SHP77 (cell line): ENCODE results near the gene TNFRSF25.

ENCODE experiments used
- DNase-seq, 2 experiments: peaks; one replicate each; lab custom pipeline; 2025; lab: John Stamatoyannopoulos, UW

The TNFRSF25 gene, protein sequence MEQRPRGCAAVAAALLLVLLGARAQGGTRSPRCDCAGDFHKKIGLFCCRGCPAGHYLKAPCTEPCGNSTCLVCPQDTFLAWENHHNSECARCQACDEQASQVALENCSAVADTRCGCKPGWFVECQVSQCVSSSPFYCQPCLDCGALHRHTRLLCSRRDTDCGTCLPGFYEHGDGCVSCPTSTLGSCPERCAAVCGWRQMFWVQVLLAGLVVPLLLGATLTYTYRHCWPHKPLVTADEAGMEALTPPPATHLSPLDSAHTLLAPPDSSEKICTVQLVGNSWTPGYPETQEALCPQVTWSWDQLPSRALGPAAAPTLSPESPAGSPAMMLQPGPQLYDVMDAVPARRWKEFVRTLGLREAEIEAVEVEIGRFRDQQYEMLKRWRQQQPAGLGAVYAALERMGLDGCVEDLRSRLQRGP

DNA sequence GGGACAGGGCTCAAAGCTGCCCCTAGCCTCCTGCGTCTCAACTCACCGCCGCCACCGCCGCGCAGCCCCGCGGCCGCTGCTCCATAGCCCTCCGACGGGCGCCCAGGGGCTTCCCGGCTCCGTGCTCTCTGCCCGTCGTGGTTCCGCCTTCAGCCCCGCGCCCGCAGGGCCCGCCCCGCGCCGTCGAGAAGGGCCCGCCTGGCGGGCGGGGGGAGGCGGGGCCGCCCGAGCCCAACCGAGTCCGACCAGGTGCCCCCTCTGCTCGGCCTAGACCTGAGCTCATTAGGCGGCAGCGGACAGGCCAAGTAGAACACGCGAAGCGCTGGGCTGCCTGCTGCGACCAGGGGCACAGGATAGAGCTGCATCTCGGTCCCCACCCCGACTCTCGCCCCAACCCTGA lies at the start of gene TNFRSF25:
TSS of gene TNFRSF25 (minus strand) at position 151 of the 400 bp plus-strand sequence. CDS start at position 85, 66 bp downstream.
- DNase-seq: no peak

DNA sequence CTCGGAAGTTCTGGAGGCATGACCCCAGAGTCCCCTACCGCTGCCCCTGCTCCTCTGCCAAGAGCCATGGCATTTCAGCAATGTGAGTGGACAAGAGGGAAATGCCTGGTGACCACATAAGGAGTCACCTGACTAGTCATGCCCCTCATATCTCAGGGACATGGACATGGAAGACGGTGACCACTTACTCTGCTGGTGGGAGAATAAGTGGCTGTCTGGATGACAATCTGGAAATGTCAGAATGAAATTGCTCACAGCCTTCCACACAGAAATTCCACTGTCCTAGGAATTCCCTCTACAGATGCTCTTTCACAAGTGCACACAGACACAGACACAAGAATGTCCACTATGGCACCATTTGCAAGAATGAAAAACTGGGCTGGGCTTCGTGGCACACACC lies 49.8 kb upstream of the TNFRSF25 start:
- no peak for DNase-seq

DNA sequence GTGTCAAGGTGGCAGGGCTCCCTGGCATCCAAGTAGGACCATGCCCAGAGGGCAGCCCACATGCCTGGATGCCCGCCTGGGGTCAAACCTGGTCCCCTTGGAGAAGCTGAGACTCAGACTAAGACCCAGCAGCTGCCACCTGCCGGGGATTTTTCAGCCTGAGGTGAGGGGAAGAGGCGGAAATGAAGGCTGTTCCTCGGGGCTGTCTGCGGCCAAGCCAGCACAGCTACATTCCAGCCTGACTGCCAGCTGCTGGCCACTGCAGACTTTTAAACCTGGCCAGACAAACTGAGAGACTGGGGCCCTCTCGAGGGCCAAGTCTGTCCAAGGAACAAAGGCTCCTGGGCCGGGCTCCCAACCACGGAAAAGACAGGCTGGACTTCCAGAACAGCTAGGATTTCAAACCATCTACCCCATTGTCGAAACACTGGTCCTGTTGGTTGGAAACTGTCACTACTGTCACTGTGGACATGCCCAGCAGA lies 47.4 kb upstream of the TNFRSF25 start:
- peak in 1 of 2 experiments; percentile 38 for DNase-seq

DNA sequence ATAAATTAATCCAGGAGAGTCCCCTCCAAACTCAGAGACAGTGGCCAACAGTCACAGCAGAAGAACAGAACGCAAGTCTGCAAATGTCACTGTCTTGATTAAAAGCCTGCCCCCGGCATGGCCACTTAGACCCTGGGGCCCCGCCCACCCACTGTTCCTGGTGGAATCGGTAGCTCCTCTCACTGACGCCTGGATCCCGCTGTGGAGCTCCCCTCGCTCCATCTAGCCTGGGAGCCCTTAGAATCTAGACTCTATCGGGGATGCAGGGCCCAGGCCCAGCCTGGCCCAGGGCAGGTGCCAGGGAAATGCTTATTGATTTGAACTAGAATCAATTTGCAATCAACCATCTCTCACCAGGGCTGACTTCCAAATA lies 46.9 kb upstream of the TNFRSF25 start:
- DNase-seq: no peak

DNA sequence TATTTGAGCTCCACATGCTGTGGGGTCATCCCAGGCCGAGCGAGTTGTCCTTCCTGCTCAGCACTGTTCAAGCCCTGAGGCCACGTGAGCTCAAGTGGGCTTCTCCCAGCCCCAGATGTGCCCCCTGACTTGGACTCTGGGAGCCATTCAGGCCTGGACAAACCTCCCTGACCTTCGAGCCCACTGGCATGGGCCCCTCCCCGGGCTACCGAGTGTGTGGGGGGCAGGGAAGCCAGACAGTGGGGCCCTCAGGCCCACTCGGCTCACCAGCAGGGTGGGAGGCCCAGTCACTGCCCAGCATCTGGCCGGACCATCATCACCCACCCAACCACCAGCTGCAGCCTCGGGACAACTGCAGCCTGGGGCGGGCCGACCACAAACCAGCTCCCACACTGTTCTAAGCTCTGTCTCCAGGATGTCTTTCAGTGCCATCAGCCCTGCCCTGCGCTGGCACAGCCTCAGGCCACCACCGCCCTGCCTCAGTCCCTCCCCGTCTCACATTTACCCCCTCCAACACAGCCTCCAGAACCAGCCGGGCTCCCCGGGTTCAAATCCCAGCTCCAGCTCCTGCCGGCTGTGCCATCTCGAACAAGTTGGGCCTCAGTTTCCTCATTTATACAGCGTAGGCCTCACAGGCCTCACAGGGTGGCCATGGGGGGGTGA lies 46.4 kb upstream of the TNFRSF25 start:
- no peak for DNase-seq

DNA sequence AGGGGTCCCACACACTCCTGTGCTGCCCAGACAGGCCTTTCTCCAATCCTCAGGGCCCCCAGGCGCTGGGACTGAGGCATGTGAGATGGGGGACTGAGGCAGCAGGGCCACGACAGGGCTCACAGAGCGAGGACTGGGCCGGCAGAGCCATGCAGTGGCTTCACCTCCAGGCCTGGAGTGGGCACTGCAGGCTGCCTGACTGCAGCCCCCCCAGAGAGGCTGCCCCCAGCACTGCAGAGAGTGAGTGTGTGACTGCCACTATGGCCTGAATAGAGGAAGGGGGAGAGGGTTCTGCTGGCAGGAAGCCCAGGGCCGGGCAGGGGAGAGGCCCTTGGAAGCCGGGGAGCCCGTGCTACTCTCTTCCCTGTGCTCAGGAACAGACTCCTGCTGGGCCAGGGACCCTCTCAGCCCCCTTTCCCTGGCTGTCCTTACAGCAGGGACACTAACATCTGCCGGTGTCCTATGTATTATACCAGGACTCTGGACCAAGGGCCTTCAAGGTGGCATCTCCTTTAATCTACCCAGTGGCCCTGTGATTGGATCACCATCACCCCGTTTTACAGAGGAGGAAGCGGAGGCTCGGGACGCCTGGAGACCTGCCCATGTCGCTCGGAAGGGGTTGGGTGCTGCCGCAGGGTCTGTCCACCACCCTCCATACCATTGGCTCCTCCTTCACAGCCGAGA lies 45.7 kb upstream of the TNFRSF25 start:
- DNase-seq: no peak

DNA sequence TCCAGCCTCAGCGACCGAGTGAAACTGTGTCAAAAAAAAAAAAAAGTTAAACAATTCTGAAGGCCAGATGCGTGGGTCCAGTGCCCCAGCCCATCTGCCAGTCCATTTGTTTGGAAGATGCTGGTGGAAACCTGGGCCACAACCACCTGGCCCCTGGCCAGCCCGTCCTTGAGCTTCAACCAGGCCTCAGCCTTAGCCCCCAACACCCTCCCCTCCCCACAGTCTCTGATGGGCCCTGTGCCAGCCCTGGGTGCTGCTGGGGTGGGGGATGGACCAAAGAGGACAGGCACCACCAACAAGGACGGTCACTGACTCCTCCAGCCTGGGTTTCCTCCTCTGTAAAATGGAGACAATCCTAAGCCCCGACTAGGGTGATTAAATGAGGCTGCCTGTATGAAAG lies 45.1 kb upstream of the TNFRSF25 start:
- no peak for DNase-seq

DNA sequence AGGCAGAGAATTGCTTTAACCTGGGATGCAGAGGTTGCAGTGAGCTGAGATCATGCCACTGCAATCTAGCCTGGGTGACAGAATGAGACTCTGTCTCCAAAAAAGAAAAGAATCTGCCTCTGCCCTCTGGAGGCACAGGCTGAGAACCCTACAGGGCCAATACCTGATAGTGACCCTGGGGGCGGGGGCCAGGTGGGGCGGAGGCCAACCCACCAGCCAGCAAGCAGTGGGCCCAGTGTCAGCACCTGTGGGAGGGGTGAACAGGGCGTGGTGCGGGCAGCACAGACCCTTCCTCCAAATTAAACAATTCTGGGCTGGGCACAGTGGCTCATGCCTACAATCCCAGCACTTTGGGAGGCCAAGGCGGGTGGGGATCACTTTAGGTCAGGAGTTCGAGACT lies 44.5 kb upstream of the TNFRSF25 start:
- DNase-seq: no peak

DNA sequence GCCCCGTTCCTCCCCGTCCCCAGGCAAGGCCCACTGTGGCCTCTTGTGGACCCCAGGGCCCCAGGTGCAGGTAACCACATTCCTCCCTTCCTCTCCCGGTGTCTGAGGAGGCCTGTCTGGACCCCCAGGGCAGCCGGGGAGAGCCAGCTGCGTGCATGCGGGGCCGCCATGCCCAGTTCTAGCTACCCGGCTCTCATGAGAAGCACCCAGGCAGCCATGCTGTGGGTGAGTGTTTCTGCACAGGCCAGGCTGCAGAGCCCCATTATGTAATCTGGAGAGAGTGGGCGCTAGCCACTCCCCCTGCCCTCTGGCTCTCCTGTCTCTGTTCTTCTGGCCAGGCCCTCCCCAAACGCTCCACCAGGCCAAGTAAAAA lies 43.9 kb upstream of the TNFRSF25 start:
- no peak for DNase-seq

DNA sequence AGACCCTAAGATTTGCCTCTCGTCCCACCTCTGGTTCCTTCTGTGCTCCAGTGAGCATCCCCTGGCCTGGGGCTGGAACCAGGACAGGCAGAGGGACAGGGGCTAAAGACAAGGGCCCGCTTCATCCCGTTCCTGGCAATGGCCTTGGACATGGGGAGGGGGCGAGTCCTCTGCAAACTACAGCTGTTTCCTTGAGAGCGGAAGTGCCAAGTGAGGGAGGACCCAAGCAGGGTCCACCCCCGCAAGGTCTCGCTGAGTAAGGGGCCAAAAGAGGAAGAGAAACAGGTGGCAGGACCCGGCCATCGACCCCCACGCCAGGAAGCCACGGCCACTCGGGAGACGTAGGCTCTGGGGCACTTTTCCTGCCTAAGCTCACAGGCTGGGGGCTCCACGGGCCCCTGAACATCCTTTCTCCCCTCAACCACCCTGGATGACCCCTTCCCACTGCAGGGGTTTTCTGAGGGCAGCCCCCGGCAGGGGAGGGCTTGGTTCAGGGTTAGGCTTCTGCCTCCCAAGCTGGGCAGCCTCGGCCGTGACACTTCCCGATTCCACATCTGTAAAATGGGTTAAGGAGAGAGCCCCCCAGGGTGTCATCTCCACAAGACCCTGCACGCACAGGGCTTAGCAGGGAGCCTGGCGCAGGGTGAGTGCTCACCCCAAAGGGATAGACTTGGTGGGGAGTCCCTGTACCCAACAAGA lies 43.4 kb upstream of the TNFRSF25 start:
- no peak for DNase-seq

DNA sequence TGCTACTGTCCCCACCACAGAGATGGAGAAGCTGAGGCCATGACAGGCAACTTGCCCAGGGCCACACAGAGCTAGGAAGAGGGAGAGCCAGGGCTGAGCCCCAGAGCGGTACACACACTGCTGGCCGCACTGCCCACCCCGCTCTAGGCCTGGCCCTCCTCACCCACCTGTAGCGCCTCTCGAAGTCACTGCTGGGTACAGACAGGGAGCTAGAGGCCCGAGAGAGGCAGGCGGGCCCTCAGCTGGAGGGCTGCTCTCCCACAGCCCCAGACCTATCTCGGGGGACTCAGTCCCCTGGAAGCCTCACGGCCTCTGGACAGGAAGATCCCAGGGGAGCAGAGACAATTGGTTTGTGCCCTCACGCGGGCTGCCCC lies 42.8 kb upstream of the TNFRSF25 start:
- no peak for DNase-seq

DNA sequence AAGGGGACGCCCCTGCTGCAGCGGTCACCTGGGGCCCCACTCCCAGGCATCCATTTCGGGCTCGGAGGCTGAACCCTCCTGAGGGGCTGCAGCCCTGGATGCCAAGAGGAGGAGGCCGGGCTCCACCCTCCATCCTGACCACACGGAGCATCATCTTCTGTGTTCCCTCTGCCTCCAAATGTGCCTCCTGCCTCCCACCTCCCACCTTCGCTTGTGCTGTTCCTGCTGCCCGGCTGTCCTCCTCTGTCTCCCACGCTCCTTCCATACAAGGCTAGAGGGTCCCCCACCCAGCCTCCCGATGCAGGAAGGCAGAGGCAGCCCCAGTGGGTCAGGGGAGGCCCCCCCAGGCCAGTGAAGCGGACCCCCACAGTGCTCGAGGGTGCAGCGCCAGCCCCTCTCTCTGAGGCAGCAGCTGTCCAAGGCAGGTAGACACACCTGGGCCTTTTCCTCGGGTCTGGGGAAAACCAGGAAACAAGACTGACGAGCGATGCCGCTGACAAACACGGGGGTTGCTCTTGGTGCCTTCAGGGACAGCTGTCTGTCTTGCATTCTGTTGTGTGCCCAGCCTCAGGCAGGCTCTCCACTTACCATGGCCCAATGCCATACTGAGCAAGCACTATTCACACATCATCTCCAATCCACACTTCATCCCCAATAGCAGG lies 42.3 kb upstream of the TNFRSF25 start:
- peak; percentile 28 to 31 for DNase-seq

DNA sequence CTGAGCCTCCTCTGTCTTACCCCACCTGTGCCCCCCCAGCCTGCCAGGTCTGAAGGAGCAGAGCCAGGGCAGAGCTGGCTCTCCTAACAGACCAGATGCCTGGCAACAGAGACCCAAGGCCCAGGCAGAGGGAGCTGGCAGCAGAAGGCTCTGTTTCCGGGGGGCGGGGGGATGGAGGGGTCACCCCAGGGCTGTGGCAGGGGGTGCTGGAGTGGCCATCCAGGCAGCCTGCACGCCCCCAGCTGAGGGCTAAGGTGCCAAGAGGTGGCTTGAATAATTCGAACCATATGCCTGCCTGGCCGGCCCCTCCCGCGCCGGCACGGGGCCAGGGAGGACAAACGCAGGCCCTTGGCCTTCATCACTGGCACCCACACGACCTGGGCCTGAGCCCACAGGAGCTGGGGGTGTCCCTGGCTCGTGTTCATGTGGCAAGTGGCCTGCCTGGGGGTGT lies 41.5 kb upstream of the TNFRSF25 start:
- DNase-seq: no peak

DNA sequence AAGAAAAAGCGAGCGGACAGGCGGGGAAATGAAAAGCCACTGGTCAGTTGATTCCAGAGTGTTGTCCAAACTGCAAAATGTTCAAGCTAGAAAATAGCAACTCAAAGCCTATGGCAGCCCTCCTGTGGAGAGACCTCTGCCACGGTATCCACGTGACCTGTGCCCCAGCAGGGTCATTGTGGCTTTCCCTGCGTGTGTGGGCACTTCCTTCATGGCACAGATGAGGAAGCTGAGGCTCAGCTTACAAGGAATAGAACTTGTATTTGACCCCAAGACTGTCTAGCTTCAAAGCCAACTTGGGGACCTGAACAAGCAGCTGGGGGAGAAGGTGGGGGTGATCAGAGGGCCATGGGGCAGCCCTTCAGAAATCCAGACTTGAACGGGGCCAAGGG lies 41.1 kb upstream of the TNFRSF25 start:
- no peak for DNase-seq

DNA sequence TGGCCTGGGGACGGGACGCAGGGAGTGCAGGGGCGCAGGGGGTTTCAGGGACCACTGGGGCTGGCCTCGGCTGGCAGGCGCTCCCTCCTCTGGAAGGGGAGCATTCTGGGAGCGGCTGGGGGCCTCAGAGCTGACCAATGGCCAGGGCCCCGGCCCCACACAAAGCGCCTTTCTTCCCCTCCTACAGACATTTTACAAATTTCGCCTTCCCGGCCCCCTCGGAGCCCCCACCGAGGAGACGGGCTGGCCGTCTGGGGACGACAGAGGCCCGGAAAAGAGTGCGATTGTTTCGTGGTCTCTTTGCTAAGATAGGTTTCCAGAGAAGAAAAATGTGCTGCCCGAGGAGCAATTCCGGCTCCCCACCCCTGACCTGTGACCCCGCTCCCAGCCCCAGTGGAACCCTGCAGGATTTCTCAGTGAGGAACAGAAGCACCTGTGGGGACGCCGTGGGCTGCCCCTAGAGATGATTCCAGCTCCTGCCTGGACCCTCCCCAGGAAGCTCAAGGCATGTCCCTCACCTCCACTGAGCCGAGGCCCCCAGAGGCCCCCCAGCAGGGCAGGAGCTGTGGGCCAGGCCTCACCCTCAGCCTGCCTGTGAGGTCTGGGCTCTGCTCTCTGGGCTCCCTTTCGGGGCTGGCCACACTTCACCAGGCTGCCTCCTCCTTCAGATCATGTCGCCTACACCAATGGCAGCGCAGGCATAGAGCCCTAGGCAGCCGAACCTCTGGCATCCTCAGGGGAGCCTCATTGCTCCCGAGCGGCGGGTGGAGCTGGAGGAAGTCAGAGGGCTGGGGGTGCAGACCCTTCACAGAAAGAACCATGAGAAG lies 40.5 kb upstream of the TNFRSF25 start:
- DNase-seq: no peak

DNA sequence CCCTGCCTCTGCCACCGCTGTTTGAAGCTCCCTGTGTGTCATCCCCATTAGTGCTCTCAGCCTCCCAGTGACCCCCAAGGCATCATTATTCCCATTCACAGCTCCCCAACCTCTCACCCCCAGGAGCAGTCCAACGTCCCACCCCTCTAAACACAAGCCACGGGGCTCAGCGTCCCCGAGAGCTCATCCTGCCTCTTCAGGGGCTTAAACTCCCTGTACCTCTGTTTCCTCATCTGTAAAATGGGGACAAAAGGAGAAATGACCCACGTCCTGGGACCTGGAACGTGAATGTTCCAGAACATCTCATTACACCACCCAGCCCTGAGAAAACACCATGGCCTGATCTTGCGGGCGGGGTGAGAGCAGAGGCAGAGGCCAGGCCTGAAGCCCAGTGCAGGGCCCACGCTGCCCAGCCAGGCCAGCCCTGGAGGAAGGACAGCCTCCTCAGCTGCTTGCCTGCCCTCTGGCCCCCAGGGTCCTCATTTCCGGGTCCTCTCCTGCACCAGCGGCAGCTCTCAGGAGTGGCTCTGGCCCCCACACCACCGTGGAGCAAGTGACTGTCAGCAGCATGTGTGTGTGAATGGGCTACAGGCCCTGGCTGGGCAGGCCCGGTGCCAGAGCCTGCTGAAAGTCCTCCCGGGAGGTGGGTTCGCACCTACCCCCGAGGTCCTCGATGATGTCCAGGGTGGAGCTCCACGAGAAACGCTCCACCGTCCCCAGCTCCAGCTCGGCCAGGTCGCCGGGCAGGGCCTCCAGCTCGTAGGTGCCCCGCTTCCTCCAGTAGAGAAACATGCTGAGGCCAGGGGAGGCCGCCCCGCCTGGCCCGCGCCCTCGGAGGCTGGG lies 39.6 kb upstream of the TNFRSF25 start:
- DNase-seq: no peak

DNA sequence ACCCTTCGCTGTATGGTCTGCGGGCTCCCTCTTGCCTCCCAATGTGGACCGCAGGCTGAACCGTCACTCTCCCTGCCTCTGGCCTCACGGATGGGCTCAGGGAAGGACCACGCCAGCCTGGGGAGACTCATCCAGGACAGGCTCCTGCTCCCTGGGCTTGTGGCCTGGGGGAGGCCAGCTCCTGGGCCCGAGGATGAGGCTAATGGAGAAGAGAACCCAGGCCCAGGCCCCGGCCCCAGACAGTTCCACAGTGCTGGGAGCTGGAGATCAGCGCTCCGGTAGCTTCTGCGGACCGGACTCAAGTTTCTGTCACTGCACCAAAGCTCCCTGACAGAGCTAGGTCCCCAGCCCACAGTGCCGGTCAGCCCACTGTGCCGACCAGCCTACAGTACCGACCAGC lies 38.9 kb upstream of the TNFRSF25 start:
- DNase-seq: no peak

DNA sequence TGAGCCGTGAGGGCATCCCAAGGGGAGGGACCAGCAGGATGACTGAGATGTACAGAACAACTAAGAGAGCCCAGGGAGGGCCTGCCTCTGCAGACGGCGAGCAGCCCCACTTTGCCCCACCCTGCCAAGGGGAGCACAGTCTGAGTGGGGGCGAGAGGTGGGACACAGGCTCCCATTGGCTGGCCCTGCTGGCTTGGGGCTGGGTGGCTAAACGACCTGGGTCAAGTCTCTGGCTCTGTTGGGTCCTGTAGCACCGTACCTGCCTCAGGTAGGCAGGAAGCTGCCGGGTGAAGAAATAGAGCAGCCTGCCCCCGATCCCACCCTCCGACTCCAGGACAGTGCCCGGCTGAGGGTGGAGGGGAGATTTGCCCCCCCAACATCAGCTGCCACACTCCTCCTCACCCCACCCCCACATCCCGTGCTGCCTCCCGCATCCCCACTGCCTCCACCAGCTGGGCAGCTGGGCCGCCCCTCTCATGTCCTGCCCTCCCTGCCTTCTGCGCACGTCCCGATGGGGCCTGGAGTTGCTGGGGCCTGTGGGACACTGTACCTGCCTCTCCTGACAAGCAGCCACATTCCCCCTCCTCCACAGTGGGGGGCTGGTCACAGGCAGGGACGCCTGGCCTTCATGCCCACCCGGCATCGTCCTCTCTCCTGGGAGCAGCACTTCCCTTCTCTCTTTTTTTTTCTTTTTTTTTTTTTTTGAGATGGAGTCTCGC lies 38.1 kb upstream of the TNFRSF25 start:
- no peak for DNase-seq
